HEK293 (cell line): ENCODE results near the gene LACTBL1.

Experiments used
- CTCF ChIA-PET: fragments of 350-600 bp; formaldehyde crosslinking; extraction: SDS; loops from one replicate; lab custom pipeline; 2021; ENCODE audit warnings: antibody characterized with exemption; lab: Yijun Ruan, JAX
- POLR2A ChIA-PET: fragments of 300-600 bp; formaldehyde crosslinking; extraction: SDS; loops from one replicate; lab custom pipeline; 2020; ENCODE audit warnings: antibody characterized with exemption, inconsistent platforms; lab: Yijun Ruan, JAX
- H3K27ac ChIP-seq: fragments of 200-500 bp; sonication (Bioruptor generic); 2 replicates; pipeline ENCODE4 v1.5.1; 2014; ENCODE audit warnings: low read depth, low read length, control low read depth, inconsistent platforms; ENCODE audit errors: extremely low read depth
- H3K36me3 ChIP-seq, 2 experiments: fragments of 200-500 bp in 1 of 2; sonication (Bioruptor generic) in 1 of 2; 1 replicate in 1 of 2; 2 replicates in 1 of 2; pipeline ENCODE4 v1.5.1; 2014 to 2017; ENCODE audit warnings: inconsistent platforms in 2 of 2, low read length in 2 of 2; ENCODE audit not compliant: control insufficient read depth in 2 of 2, insufficient read depth in 1 of 2
- H3K4me1 ChIP-seq: fragments of 200-500 bp; sonication (Bioruptor generic); 2 replicates; pipeline ENCODE4 v1.5.1; 2014; ENCODE audit warnings: mild to moderate bottlenecking, low read length, inconsistent platforms; ENCODE audit not compliant: control insufficient read depth, insufficient read depth
- H3K4me3 ChIP-seq: 2 replicates; pipeline ENCODE4 v1.5.1; 2011; ENCODE audit warnings: low read depth, mild to moderate bottlenecking, control low read depth, low read length, moderate library complexity
- H3K9me3 ChIP-seq: fragments of 200-500 bp; sonication (Bioruptor generic); 2 replicates; pipeline ENCODE4 v1.5.1; 2014; ENCODE audit warnings: low read depth, low read length, inconsistent platforms; ENCODE audit not compliant: control insufficient read depth, insufficient read depth
- GLI4 ChIP-seq: fragments of 450-650 bp; formaldehyde crosslinking; IDR thresholded peaks from 2 replicates; pipeline ENCODE4 v1.5.1; 2016; ENCODE audit warnings: missing biosample characterization, missing genetic modification characterization
- GLIS1 ChIP-seq: fragments of 450-650 bp; formaldehyde crosslinking; IDR thresholded peaks from 2 replicates; pipeline ENCODE4 v1.5.1; 2016; ENCODE audit warnings: missing biosample characterization, missing genetic modification characterization
- HOXA7 ChIP-seq: sonication (generic); formaldehyde crosslinking; IDR thresholded peaks from 2 replicates; pipeline ENCODE4 v1.8.1; 2022; ENCODE audit warnings: missing genetic modification reagents, borderline replicate concordance
- KLF7 ChIP-seq: fragments of 450-650 bp; formaldehyde crosslinking; IDR thresholded peaks from 2 replicates; pipeline ENCODE4 v1.5.1; 2016; ENCODE audit warnings: missing biosample characterization, missing genetic modification characterization, borderline replicate concordance
- MZF1 ChIP-seq: fragments of 450-650 bp; formaldehyde crosslinking; IDR thresholded peaks from 2 replicates; pipeline ENCODE4 v1.5.1; 2017; ENCODE audit warnings: missing biosample characterization, missing genetic modification characterization, borderline replicate concordance
- RBAK ChIP-seq: fragments of 450-650 bp; formaldehyde crosslinking; IDR thresholded peaks from 2 replicates; pipeline ENCODE4 v1.5.1; 2016; ENCODE audit warnings: missing biosample characterization, missing genetic modification characterization
- TRIM28 ChIP-seq: IDR thresholded peaks from 2 replicates; pipeline ENCODE4 v1.6.1; 2011; ENCODE audit warnings: low read length, control low read depth, borderline replicate concordance
- ZBTB17 ChIP-seq: fragments of 450-650 bp; formaldehyde crosslinking; IDR thresholded peaks from 2 replicates; pipeline ENCODE4 v1.5.1; 2016; ENCODE audit warnings: missing biosample characterization, missing genetic modification characterization
- ZBTB21 ChIP-seq: fragments of 450-650 bp; formaldehyde crosslinking; IDR thresholded peaks from 2 replicates; pipeline ENCODE4 v1.5.1; 2017; ENCODE audit warnings: missing biosample characterization, missing genetic modification characterization
- ZBTB48 ChIP-seq: fragments of 450-650 bp; formaldehyde crosslinking; IDR thresholded peaks from 2 replicates; pipeline ENCODE4 v1.5.1; 2016; ENCODE audit warnings: missing biosample characterization, missing genetic modification characterization
- ZEB2 ChIP-seq: fragments of 450-650 bp; formaldehyde crosslinking; IDR thresholded peaks from 2 replicates; pipeline ENCODE4 v1.5.1; 2016; ENCODE audit warnings: missing biosample characterization, missing genetic modification characterization
- ZFHX2 ChIP-seq: fragments of 450-650 bp; formaldehyde crosslinking; conservative IDR thresholded peaks from 2 replicates; pipeline ENCODE4 v1.5.1; 2016; ENCODE audit warnings: missing biosample characterization, missing genetic modification characterization
- ZFP3 ChIP-seq: fragments of 450-650 bp; formaldehyde crosslinking; IDR thresholded peaks from 2 replicates; pipeline ENCODE4 v1.5.1; 2016; ENCODE audit warnings: low read depth, missing biosample characterization, missing genetic modification characterization
- ZFP69B ChIP-seq: fragments of 450-650 bp; formaldehyde crosslinking; IDR thresholded peaks from 2 replicates; pipeline ENCODE4 v1.5.1; 2016; ENCODE audit warnings: missing biosample characterization, missing genetic modification characterization
- ZNF223 ChIP-seq: fragments of 450-650 bp; formaldehyde crosslinking; IDR thresholded peaks from 2 replicates; pipeline ENCODE4 v1.5.1; 2016; ENCODE audit warnings: missing biosample characterization, missing genetic modification characterization
- ZNF335 ChIP-seq: fragments of 450-650 bp; formaldehyde crosslinking; conservative IDR thresholded peaks from 2 replicates; pipeline ENCODE4 v1.5.1; 2016; ENCODE audit warnings: missing biosample characterization, missing genetic modification characterization
- ZNF473 ChIP-seq: fragments of 450-650 bp; formaldehyde crosslinking; IDR thresholded peaks from 2 replicates; pipeline ENCODE4 v1.5.1; 2017; ENCODE audit warnings: missing biosample characterization, missing genetic modification characterization
- ZNF501 ChIP-seq: fragments of 450-650 bp; formaldehyde crosslinking; IDR thresholded peaks from 2 replicates; pipeline ENCODE4 v1.5.1; 2016; ENCODE audit warnings: missing biosample characterization, missing genetic modification characterization
- ZNF610 ChIP-seq: fragments of 450-650 bp; formaldehyde crosslinking; IDR thresholded peaks from 2 replicates; pipeline ENCODE4 v1.5.1; 2016; ENCODE audit warnings: missing biosample characterization, missing genetic modification characterization, borderline replicate concordance
- ZNF623 ChIP-seq: fragments of 450-650 bp; formaldehyde crosslinking; IDR thresholded peaks from 2 replicates; pipeline ENCODE4 v1.5.1; 2016; ENCODE audit warnings: missing biosample characterization, missing genetic modification characterization
- ZNF654 ChIP-seq: fragments of 450-650 bp; formaldehyde crosslinking; IDR thresholded peaks from 2 replicates; pipeline ENCODE4 v1.5.1; 2016; ENCODE audit warnings: low read depth, missing biosample characterization, missing genetic modification characterization
- ZNF660 ChIP-seq: fragments of 450-650 bp; IDR thresholded peaks from 2 replicates; pipeline ENCODE4 v1.5.1; 2018; ENCODE audit warnings: missing biosample characterization, mild to moderate bottlenecking, missing genetic modification characterization
- ZNF664 ChIP-seq: fragments of 450-650 bp; formaldehyde crosslinking; IDR thresholded peaks from 2 replicates; pipeline ENCODE4 v1.5.1; 2016; ENCODE audit warnings: missing biosample characterization, missing genetic modification characterization
- ZNF677 ChIP-seq: fragments of 450-650 bp; IDR thresholded peaks from 2 replicates; pipeline ENCODE4 v1.5.0; 2018; ENCODE audit warnings: missing biosample characterization, mild to moderate bottlenecking, missing genetic modification characterization, moderate library complexity
- ZNF747 ChIP-seq: fragments of 450-650 bp; formaldehyde crosslinking; IDR thresholded peaks from 2 replicates; pipeline ENCODE4 v1.5.1; 2016; ENCODE audit warnings: missing biosample characterization, missing genetic modification characterization
- ZNF830 ChIP-seq: fragments of 450-650 bp; IDR thresholded peaks from 2 replicates; pipeline ENCODE4 v1.5.0; 2018; ENCODE audit warnings: missing biosample characterization, missing genetic modification characterization, low read depth, mild to moderate bottlenecking, moderate library complexity
- ZSCAN23 ChIP-seq: fragments of 450-650 bp; formaldehyde crosslinking; IDR thresholded peaks from 2 replicates; pipeline ENCODE4 v1.5.1; 2016; ENCODE audit warnings: missing biosample characterization, missing genetic modification characterization
- ZSCAN30 ChIP-seq: fragments of 450-650 bp; IDR thresholded peaks from 2 replicates; pipeline ENCODE4 v1.5.1; 2018; ENCODE audit warnings: missing biosample characterization, mild to moderate bottlenecking, missing genetic modification characterization, moderate library complexity
- ZXDB ChIP-seq: fragments of 450-650 bp; formaldehyde crosslinking; IDR thresholded peaks from 2 replicates; pipeline ENCODE4 v1.5.1; 2016; ENCODE audit warnings: missing biosample characterization, missing genetic modification characterization
- TF ChIP-seq, protein P1 (sequence below): fragments of 450-650 bp; formaldehyde crosslinking; IDR thresholded peaks from 2 replicates; pipeline ENCODE4 v1.5.1; 2016; ENCODE audit warnings: missing biosample characterization, missing genetic modification characterization
- TF ChIP-seq, protein P2 (sequence below): fragments of 450-650 bp; formaldehyde crosslinking; IDR thresholded peaks from 2 replicates; pipeline ENCODE4 v1.5.1; 2016; ENCODE audit warnings: missing biosample characterization, missing genetic modification characterization
- TF ChIP-seq, protein P3 (sequence below): fragments of 450-650 bp; formaldehyde crosslinking; IDR thresholded peaks from 2 replicates; pipeline ENCODE4 v1.5.1; 2016; ENCODE audit warnings: missing biosample characterization, missing genetic modification characterization

The LACTBL1 gene

GRCh38 chr1:22978299-22978698, 5.6 kb upstream of the LACTBL1 start:
- no peak overlapping the region for H3K27ac ChIP-seq
- no peaks in the 10 kb centered on the region for H3K36me3 ChIP-seq
- ChIA-PET POLR2A (no interaction called here), CTCF (interaction anchor here (0.7 to 4.4 kb wide), 4 partner anchors 84 to 206 kb away, joined by 4 to 61 read pairs (median 6); no protein-coding TSS in a partner anchor)
- H3K4me1 ChIP-seq: no peaks in the 10 kb centered on the region
- H3K9me3 ChIP-seq: no peaks in the 10 kb centered on the region
- H3K4me3 ChIP-seq: no peak overlapping the region
- no peak for TF ChIP-seq KLF7
- no peak for TF ChIP-seq ZFHX2
- TF ChIP-seq ZNF830 (tag by site-specific recombination): no peak
- TF ChIP-seq ZBTB17 (tag by site-specific recombination): no peak

GRCh38 chr1:22976461-22977243, 4.0 kb upstream of the LACTBL1 start:
- no peaks in the 10 kb centered on the region for H3K4me1 ChIP-seq
- H3K4me3 ChIP-seq: no peak overlapping the region
- CTCF ChIA-PET: interaction anchor here (0.7 to 4.4 kb wide), 15 partner anchors 14 to 426 kb away, joined by 3 to 61 read pairs (median 3); no protein-coding TSS in a partner anchor
- no peaks in the 10 kb centered on the region for H3K36me3 ChIP-seq
- H3K9me3 ChIP-seq: no peaks in the 10 kb centered on the region
- POLR2A ChIA-PET: no interaction called here
- no peak overlapping the region for H3K27ac ChIP-seq
- TF ChIP-seq GLI4 (tag by site-specific recombination) (no peak), ZBTB48 (tag by site-specific recombination) (0 out of 2 replicates have a peak, but pooled peaks have one; percentile 32), ZNF335 (tag by site-specific recombination) (no peak), ZEB2 (tag by site-specific recombination) (0 out of 2 replicates have a peak, but pooled peaks have one; percentile 40), HOXA7 (no peak), ZFP69B (tag by site-specific recombination) (peak; percentile 65; the same call in 1 of the 2 replicates), ZSCAN30 (peak; percentile 32; the same call in 1 of the 2 replicates), GLIS1 (tag by site-specific recombination) (no peak), ZNF473 (tag by site-specific recombination) (no peak), MZF1 (peak; percentile 43; the same call in 1 of the 2 replicates), ZNF623 (tag by site-specific recombination) (no peak), ZFP3 (tag by site-specific recombination) (no peak), ZXDB (tag by site-specific recombination) (peak; percentile 40; the same call in 1 of the 2 replicates), ZNF660 (peak; percentile 43; the same call in 1 of the 2 replicates), ZNF664 (no peak), ZNF747 (no peak), ZNF610 (tag by site-specific recombination) (no peak), ZNF654 (tag by site-specific recombination) (peak; percentile 92), TRIM28 (peak; percentile 68; the same call in 1 of the 2 replicates), ZSCAN23 (tag by site-specific recombination) (no peak), ZNF677 (tag by site-specific recombination) (no peak), KLF7 (no peak), ZNF501 (0 out of 2 replicates have a peak, but pooled peaks have one; percentile 18), RBAK (tag by site-specific recombination) (no peak), ZBTB21 (tag by site-specific recombination) (no peak), ZNF223 (peak; percentile 77)
- TF ChIP-seq, protein P1, sequence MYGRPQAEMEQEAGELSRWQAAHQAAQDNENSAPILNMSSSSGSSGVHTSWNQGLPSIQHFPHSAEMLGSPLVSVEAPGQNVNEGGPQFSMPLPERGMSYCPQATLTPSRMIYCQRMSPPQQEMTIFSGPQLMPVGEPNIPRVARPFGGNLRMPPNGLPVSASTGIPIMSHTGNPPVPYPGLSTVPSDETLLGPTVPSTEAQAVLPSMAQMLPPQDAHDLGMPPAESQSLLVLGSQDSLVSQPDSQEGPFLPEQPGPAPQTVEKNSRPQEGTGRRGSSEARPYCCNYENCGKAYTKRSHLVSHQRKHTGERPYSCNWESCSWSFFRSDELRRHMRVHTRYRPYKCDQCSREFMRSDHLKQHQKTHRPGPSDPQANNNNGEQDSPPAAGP (tag by site-specific recombination): 0 out of 2 replicates have a peak, but pooled peaks have one; percentile 39
- TF ChIP-seq, protein P2, sequence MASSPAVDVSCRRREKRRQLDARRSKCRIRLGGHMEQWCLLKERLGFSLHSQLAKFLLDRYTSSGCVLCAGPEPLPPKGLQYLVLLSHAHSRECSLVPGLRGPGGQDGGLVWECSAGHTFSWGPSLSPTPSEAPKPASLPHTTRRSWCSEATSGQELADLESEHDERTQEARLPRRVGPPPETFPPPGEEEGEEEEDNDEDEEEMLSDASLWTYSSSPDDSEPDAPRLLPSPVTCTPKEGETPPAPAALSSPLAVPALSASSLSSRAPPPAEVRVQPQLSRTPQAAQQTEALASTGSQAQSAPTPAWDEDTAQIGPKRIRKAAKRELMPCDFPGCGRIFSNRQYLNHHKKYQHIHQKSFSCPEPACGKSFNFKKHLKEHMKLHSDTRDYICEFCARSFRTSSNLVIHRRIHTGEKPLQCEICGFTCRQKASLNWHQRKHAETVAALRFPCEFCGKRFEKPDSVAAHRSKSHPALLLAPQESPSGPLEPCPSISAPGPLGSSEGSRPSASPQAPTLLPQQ: peak; percentile 85
- TF ChIP-seq, protein P3, sequence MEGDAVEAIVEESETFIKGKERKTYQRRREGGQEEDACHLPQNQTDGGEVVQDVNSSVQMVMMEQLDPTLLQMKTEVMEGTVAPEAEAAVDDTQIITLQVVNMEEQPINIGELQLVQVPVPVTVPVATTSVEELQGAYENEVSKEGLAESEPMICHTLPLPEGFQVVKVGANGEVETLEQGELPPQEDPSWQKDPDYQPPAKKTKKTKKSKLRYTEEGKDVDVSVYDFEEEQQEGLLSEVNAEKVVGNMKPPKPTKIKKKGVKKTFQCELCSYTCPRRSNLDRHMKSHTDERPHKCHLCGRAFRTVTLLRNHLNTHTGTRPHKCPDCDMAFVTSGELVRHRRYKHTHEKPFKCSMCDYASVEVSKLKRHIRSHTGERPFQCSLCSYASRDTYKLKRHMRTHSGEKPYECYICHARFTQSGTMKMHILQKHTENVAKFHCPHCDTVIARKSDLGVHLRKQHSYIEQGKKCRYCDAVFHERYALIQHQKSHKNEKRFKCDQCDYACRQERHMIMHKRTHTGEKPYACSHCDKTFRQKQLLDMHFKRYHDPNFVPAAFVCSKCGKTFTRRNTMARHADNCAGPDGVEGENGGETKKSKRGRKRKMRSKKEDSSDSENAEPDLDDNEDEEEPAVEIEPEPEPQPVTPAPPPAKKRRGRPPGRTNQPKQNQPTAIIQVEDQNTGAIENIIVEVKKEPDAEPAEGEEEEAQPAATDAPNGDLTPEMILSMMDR (tag by site-specific recombination): peak; percentile 96
